IMR-90 (cell line): ENCODE results near the gene PGA4. TPM values are rescaled to one million over a fixed set of nuclear protein-coding genes. Genes with fewer than 3 reads are reported as not detected.
"Not testable (repeated sequence)": the region's sequence is repeated elsewhere in the genome, so short reads cannot be mapped to it uniquely, and the experiment has no call there.

Source experiments
- ATAC-seq: fragments of 200-7000 bp; cut with Tn5 transposase; 2 replicates; pipeline ENCODE4 v1.9.1; 2020; ENCODE audit warnings: low read depth, mild to moderate bottlenecking, moderate library complexity
- BruUV-seq: library from RNA; stranded (reverse); fragments of 400-500 nt; replicated peaks from 2 replicates; lab custom pipeline; 2021; lab: Mats Ljungman, UMichigan
- CTCF ChIA-PET: fragments of 300-600 bp; formaldehyde crosslinking; extraction: SDS; loops from one replicate; lab custom pipeline; 2021; ENCODE audit warnings: antibody characterized with exemption; lab: Yijun Ruan, JAX
- POLR2A ChIA-PET: fragments of 300-600 bp; sonication (Branson Sonifier 250); formaldehyde crosslinking; loops from one replicate; lab custom pipeline; 2022; ENCODE audit warnings: antibody characterized with exemption; ENCODE audit not compliant: unreplicated experiment; lab: Charles Lee
- DNase-seq: peaks from one replicate; pipeline ENCODE4 v3.0.0; 2013
- H2AFZ ChIP-seq: replicated peaks from 2 replicates; pipeline ENCODE3; 2013; ENCODE audit warnings: low read length, mild to moderate bottlenecking; ENCODE audit not compliant: poor library complexity
- H2AK5ac ChIP-seq: 2 replicates; pipeline ENCODE4 v1.6.1; 2013; ENCODE audit warnings: low read depth, low read length, inconsistent platforms
- H2AK9ac ChIP-seq: replicated peaks from 2 replicates; pipeline ENCODE3; 2013; ENCODE audit warnings: mild to moderate bottlenecking, low read depth, low read length, moderate library complexity; ENCODE audit not compliant: poor library complexity
- H2BK120ac ChIP-seq: 2 replicates; pipeline ENCODE4 v1.6.1; 2013; ENCODE audit warnings: low read depth, low read length, inconsistent platforms
- H2BK15ac ChIP-seq: 3 replicates; pipeline ENCODE4 v1.6.1; 2013; ENCODE audit warnings: low read depth, low read length, inconsistent platforms
- H2BK20ac ChIP-seq: 2 replicates; pipeline ENCODE4 v1.6.1; 2013; ENCODE audit warnings: low read depth, mild to moderate bottlenecking, inconsistent platforms, low read length, moderate library complexity
- H2BK5ac ChIP-seq: 2 replicates; pipeline ENCODE4 v1.6.1; 2013; ENCODE audit warnings: mild to moderate bottlenecking, low read depth, low read length, inconsistent platforms; ENCODE audit not compliant: poor library complexity, severe bottlenecking
- H3K14ac ChIP-seq: replicated peaks from 2 replicates; pipeline ENCODE4 v1.6.1; 2013; ENCODE audit warnings: low read depth, low read length, inconsistent platforms
- H3K18ac ChIP-seq: 2 replicates; pipeline ENCODE4 v1.6.1; 2013; ENCODE audit warnings: low read depth, low read length, control low read depth
- H3K23ac ChIP-seq: 2 replicates; pipeline ENCODE4 v1.6.1; 2013; ENCODE audit warnings: low read depth, low read length, inconsistent platforms
- H3K27ac ChIP-seq: 2 replicates; pipeline ENCODE4 v1.5.1; 2013; ENCODE audit warnings: mild to moderate bottlenecking, control low read depth, low read length; ENCODE audit not compliant: insufficient read depth
- H3K27me3 ChIP-seq: 2 replicates; pipeline ENCODE4 v1.6.1; 2013; ENCODE audit warnings: low read length; ENCODE audit not compliant: control insufficient read depth, insufficient read depth
- H3K36me3 ChIP-seq: 2 replicates; pipeline ENCODE4 v1.6.1; 2013; ENCODE audit warnings: low read length, mixed read lengths; ENCODE audit not compliant: control insufficient read depth, insufficient read depth
- H3K4ac ChIP-seq: 2 replicates; pipeline ENCODE4 v1.6.1; 2013; ENCODE audit warnings: low read depth, low read length, inconsistent platforms
- H3K4me1 ChIP-seq: 2 replicates; pipeline ENCODE4 v1.6.1; 2013; ENCODE audit warnings: low read length, mixed read lengths; ENCODE audit not compliant: control insufficient read depth, insufficient read depth
- H3K4me2 ChIP-seq: 2 replicates; pipeline ENCODE4 v1.6.1; 2013; ENCODE audit warnings: low read depth, mild to moderate bottlenecking, control low read depth, low read length, moderate library complexity
- H3K4me3 ChIP-seq: 2 replicates; pipeline ENCODE4 v1.5.1; 2013; ENCODE audit warnings: low read depth, mild to moderate bottlenecking, control low read depth, low read length, moderate library complexity; ENCODE audit not compliant: insufficient read depth
- H3K56ac ChIP-seq: 2 replicates; pipeline ENCODE4 v1.6.1; 2013; ENCODE audit warnings: low read length, inconsistent platforms; ENCODE audit not compliant: insufficient read depth; ENCODE audit errors: extremely low read depth
- H3K79me1 ChIP-seq, 2 experiments: 2 replicates each; pipeline ENCODE4 v1.6.1; 2013; ENCODE audit warnings: low read length in 2 of 2, inconsistent platforms in 1 of 2, low read depth in 1 of 2
- H3K9ac ChIP-seq: 2 replicates; pipeline ENCODE4 v1.6.1; 2013; ENCODE audit warnings: low read depth, low read length, control low read depth
- H3K9me1 ChIP-seq: 2 replicates; pipeline ENCODE4 v1.6.1; 2013; ENCODE audit warnings: low read length, inconsistent platforms; ENCODE audit not compliant: insufficient read depth
- H3K9me3 ChIP-seq: 2 replicates; pipeline ENCODE4 v1.6.1; 2013; ENCODE audit warnings: low read length; ENCODE audit not compliant: control insufficient read depth, insufficient read depth
- H4K20me1 ChIP-seq: 2 replicates; pipeline ENCODE4 v1.6.1; 2013; ENCODE audit warnings: low read length, inconsistent platforms; ENCODE audit not compliant: insufficient read depth
- H4K5ac ChIP-seq: 2 replicates; pipeline ENCODE4 v1.6.1; 2013; ENCODE audit warnings: mild to moderate bottlenecking, low read depth, low read length, control low read depth
- H4K8ac ChIP-seq, 2 experiments: 2 replicates each; pipeline ENCODE4 v1.6.1; 2013; ENCODE audit warnings: low read depth in 2 of 2, low read length in 2 of 2, control low read depth in 1 of 2, inconsistent platforms in 1 of 2
- H4K91ac ChIP-seq: 2 replicates; pipeline ENCODE4 v1.6.1; 2013; ENCODE audit warnings: low read depth, low read length, inconsistent platforms; ENCODE audit not compliant: insufficient read depth
- WGBS, 2 experiments: methylation state at CpG; one replicate each; pipeline versions ENCODE4 v1.1.5 to v1.1.7; 2013; ENCODE audit warnings: missing lambda C conversion rate in 2 of 2; ENCODE audit not compliant: insufficient read length in 1 of 2; ENCODE audit errors: extremely low coverage in 2 of 2; 5-methylcytosine and 5-hydroxymethylcytosine counted together
- dilution Hi-C: fragments of 300-500 bp; cut with HindIII; formaldehyde crosslinking; loops from one replicate; pipeline ENCODE4 v1.14.3; 2018; ENCODE audit warnings: low sequenced_read_pairs; ENCODE audit not compliant: unreplicated experiment
- in situ Hi-C: fragments of 300-500 bp; cut with MboI; formaldehyde crosslinking; loops from 3 replicates; pipeline ENCODE4 v1.14.3; 2019; ENCODE audit warnings: low sequenced_read_pairs, inconsistent platforms, mixed read lengths
- intact Hi-C: fragments of 100-400 bp; cut with micrococcal nuclease; formaldehyde crosslinking; loops from 2 replicates; pipeline ENCODE4 v1.10.0; 2022
- polyA plus RNA-seq, 3 experiments: library from polyadenylated mRNA; depleted of rRNA; stranded (reverse); fragments of >200 nt; gene quantifications; 2 replicates each; pipeline ENCODE4 v1.2.3, GENCODE V29; 2012; ENCODE audit warnings: low replicate concordance in 1 of 3
- total RNA-seq: library from RNA; depleted of rRNA; stranded (reverse); fragments of >200 nt; gene quantifications from 2 replicates; pipeline ENCODE4 v1.2.3, GENCODE V29; 2012

PGA4 gene
- total and polyA plus RNA-seq, 2 of the 4 experiments (the other 2 are of a cell fraction) = not detected

DNA sequence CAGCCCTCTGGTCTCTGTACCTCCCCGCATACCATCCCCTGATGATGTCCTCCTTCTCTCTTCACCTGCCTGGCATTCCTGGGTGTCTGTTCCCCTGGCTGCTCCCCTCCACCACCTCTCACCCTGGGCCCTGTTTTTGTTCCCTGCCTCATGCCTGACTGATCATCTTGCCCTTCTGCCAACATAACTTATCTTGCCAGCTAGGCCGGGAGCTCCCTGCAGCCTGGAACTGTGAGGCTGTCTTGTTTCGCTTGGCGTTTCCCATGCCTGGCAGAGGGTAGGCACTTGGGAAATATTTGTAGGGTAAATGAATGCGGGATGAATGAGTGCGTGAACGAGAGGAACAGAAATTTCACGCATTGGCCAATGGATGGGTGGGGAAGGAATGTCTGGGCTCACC, 27.1 kb downstream of the PGA4 start:
- H2AK9ac ChIP-seq, H3K4me3 ChIP-seq, H3K27me3 ChIP-seq, H4K91ac ChIP-seq, ATAC-seq, H2BK15ac ChIP-seq, H3K56ac ChIP-seq, H2BK20ac ChIP-seq, BruUV-seq, H3K9me1 ChIP-seq, H2BK5ac ChIP-seq, intact Hi-C loops, H3K14ac ChIP-seq, dilution Hi-C loops, H3K4ac ChIP-seq, H3K9ac ChIP-seq, H3K23ac ChIP-seq, H4K8ac ChIP-seq, H3K27ac ChIP-seq, in situ Hi-C loops, H3K79me1 ChIP-seq, CTCF ChIA-PET, H4K5ac ChIP-seq, H3K36me3 ChIP-seq, H2AK5ac ChIP-seq, POLR2A ChIA-PET, H3K9me3 ChIP-seq, DNase-seq, H2BK120ac ChIP-seq, H3K4me2 ChIP-seq, H3K4me1 ChIP-seq, H4K20me1 ChIP-seq, H3K18ac ChIP-seq, H2AFZ ChIP-seq: not testable (repeated sequence)
- WGBS, 2 experiments = no CpG with 5 or more reads among the region's 8 CpGs
